H1 (cell line): ENCODE data around the gene UBXN11. TPM values are rescaled to one million over a fixed set of nuclear protein-coding genes. Genes with fewer than 3 reads are reported as not detected.

ENCODE experiments used
- ATF3 ChIP-seq: IDR thresholded peaks from 2 replicates; pipeline ENCODE4 v1.6.1; 2011; ENCODE audit warnings: low read depth, mild to moderate bottlenecking, low read length; ENCODE audit not compliant: insufficient read depth
- CBX8 ChIP-seq: fragments of 300-800, 300-1000 bp; sonication (generic); IDR thresholded peaks from 2 replicates; pipeline ENCODE4 v1.7.1; 2016; ENCODE audit warnings: low read depth, low read length, borderline replicate concordance
- CTBP2 ChIP-seq: IDR thresholded peaks from 2 replicates; pipeline ENCODE4 v1.7.0; 2011; ENCODE audit warnings: borderline replicate concordance, mild to moderate bottlenecking, moderate library complexity, mixed read lengths, low read length; ENCODE audit not compliant: insufficient read depth, insufficient read length
- EGR1 ChIP-seq: IDR thresholded peaks from 2 replicates; pipeline ENCODE4 v1.6.1; 2011; ENCODE audit warnings: low read depth, low read length, borderline replicate concordance
- GABPA ChIP-seq: IDR thresholded peaks from 2 replicates; pipeline ENCODE4 v1.6.1; 2011; ENCODE audit warnings: mild to moderate bottlenecking, low read length, moderate library complexity, borderline replicate concordance; ENCODE audit not compliant: insufficient read depth
- GTF2F1 ChIP-seq: IDR thresholded peaks from 2 replicates; pipeline ENCODE4 v1.6.1; 2012; ENCODE audit warnings: low read depth, low read length, improper control_type of control experiment, borderline replicate concordance
- HDAC6 ChIP-seq: IDR thresholded peaks from one replicate; pipeline ENCODE4 v1.7.1; 2012; ENCODE audit warnings: low read depth, mild to moderate bottlenecking, inconsistent platforms, low read length, moderate library complexity
- JUN ChIP-seq: IDR thresholded peaks from 2 replicates; pipeline ENCODE4 v1.6.1; 2011; ENCODE audit warnings: low read depth, mild to moderate bottlenecking, improper control_type of control experiment, low read length
- MAFK ChIP-seq: IDR thresholded peaks from 2 replicates; pipeline ENCODE4 v1.6.1; 2012; ENCODE audit warnings: low read depth, mild to moderate bottlenecking, improper control_type of control experiment, low read length
- POLR2A ChIP-seq, 2 experiments: IDR thresholded peaks; 1 replicate in 1 of 2; 2 replicates in 1 of 2; pipeline ENCODE4 v1.6.1; 2011; ENCODE audit warnings: low read depth in 2 of 2, low read length in 2 of 2, mild to moderate bottlenecking in 2 of 2; ENCODE audit errors: control extremely low read depth in 1 of 2
- RFX5 ChIP-seq: IDR thresholded peaks from 2 replicates; pipeline ENCODE4 v1.6.1; 2011; ENCODE audit warnings: low read depth, low read length, improper control_type of control experiment, borderline replicate concordance
- RXRA ChIP-seq: IDR thresholded peaks from 2 replicates; pipeline ENCODE4 v1.6.1; 2011; ENCODE audit warnings: low read depth, mild to moderate bottlenecking, low read length, moderate library complexity; ENCODE audit not compliant: insufficient read depth
- TAF7 ChIP-seq: optimal IDR thresholded peaks from 2 replicates; pipeline ENCODE3; 2011; ENCODE audit warnings: low read depth, mild to moderate bottlenecking, inconsistent platforms, low read length, moderate library complexity, borderline replicate concordance
- TBP ChIP-seq: IDR thresholded peaks from 2 replicates; pipeline ENCODE4 v1.6.1; 2011; ENCODE audit warnings: low read depth, low read length, improper control_type of control experiment
- ZNF274 ChIP-seq: IDR thresholded peaks from 2 replicates; pipeline ENCODE4 v1.7.0; 2012; ENCODE audit warnings: low read length, borderline replicate concordance; ENCODE audit errors: extremely low read depth
- polyA plus RNA-seq, 7 experiments: library from polyadenylated mRNA; depleted of rRNA in 3 of 7; stranded (reverse) in 5 of 7; unstranded in 2 of 7; fragments of >200 nt in 5 of 7; fragments of 200-250 nt in 2 of 7; gene quantifications; 1 replicate in 5 of 7; 2 replicates in 1 of 7; 4 replicates in 1 of 7; pipeline versions ENCODE4 v1.2.1 to v1.2.3, GENCODE V29; 2011 to 2013; ENCODE audit warnings: missing spikeins in 2 of 7, mixed read lengths in 2 of 7
- total RNA-seq: library from RNA; stranded (reverse); fragmentation: NEBNext Ultra II Directional; extraction: Animal tissue kit (Norgen Biotek cat#: 25700); gene quantifications from 2 replicates; pipeline ENCODE4 v1.2.1, GENCODE V29; 2021

Gene UBXN11
- total and polyA plus RNA-seq, 2 of the 8 experiments (the other 6 are each of a cell fraction or from before 2014, with no cell fraction given) = 6.3 to 10.4 TPM

- TF ChIP-seq HDAC6 = no peak
- TF ChIP-seq TAF7 = no peak
- no peak for TF ChIP-seq TBP
- TF ChIP-seq CTBP2 = no peak
- TF ChIP-seq CBX8 = no peak
- TF ChIP-seq GTF2F1 = no peak
- no peak for TF ChIP-seq ATF3
- TF ChIP-seq EGR1 = no peak
- no peak for TF ChIP-seq ZNF274
- peak in 1 of 2 experiments; percentile 55; a peak in 2 of 3 replicates for TF ChIP-seq POLR2A (IDR thresholded peaks at IDR 0.05; ENCODE audit: control extremely low read depth in 1 of 2, low read depth in 2 of 2, low read length in 2 of 2)
- TF ChIP-seq GABPA = no peak
- no peak for TF ChIP-seq RXRA
- no peak for TF ChIP-seq RFX5
- TF ChIP-seq JUN = no peak
- TF ChIP-seq MAFK = no peak
Observed at GRCh38 chr1:26306290-26307229, at the start of gene UBXN11 (continued).
